ENCODE measurements around the gene TARBP1.

TARBP1 gene

GRCh38 chr1:234484991-234485739 is 6.2 kb upstream of the TARBP1 start:
- DNase-seq (ENCODE audit: low spot score) = no peak

GRCh38 chr1:234484218-234484617 is 5.2 kb upstream of the TARBP1 start:
- no peak for DNase-seq (ENCODE audit: low spot score)

DNA sequence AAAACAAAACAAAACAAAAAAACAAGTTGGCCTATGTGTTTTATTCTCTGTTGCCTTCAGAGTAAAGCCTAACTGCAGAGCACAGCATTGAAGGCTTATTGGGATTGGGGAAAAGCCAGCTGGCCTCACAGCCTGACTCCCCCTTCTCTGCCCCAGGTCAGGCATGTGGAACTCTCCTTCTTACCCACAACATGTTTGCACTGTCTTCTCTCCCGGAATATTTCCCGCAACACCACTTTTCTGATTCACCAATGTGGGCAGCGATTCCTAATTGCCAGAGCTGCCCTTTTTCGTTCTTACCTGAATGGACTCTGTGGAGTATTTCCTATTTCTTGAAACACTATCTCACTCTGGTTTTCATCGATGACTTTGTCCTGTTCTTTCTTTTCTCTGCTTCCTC is 2.8 kb upstream of the TARBP1 start:
- no peak for DNase-seq (ENCODE audit: low spot score)

- no peak for DNase-seq (ENCODE audit: low spot score)
Measured at GRCh38 chr1:234479866-234480265, 887 bp upstream of the TARBP1 start.

DNA sequence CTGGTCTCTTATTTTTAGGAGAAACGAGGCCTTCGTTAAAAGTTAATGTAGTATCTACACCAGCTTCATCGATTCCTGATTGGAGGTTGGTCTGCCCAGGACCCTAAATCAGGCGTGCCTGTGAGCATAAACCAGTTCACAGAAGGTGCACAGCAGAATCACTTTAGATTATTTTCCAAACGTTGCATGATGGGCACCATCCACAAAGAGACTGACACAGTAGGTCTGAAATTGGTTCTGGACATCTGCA is 256 bp upstream of the TARBP1 start:
- DNase-seq (ENCODE audit: low spot score) = no peak

DNA sequence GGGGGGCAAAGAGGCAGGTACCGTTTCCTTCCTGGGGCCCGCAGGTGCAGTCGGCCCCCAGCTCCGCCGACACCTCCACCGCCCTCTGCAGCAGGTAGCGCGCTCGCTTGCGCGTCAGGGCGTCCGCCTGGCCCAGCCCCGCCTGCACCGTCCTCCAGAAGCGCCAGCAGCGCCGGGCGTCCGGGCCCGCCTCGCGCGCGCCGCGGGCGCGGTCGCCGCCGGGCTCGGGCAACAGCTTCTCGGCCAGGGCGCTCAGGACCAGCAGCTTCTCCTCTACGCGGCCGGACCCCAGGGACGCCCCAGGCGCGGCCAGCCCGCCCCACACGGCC is 863 bp downstream of the TARBP1 start:
- DNase-seq (ENCODE audit: low spot score) = peak; percentile 79

GRCh38 chr1:234477386-234478151 is 1.4 kb downstream of the TARBP1 start:
- DNase-seq (ENCODE audit: low spot score) = no peak

DNA sequence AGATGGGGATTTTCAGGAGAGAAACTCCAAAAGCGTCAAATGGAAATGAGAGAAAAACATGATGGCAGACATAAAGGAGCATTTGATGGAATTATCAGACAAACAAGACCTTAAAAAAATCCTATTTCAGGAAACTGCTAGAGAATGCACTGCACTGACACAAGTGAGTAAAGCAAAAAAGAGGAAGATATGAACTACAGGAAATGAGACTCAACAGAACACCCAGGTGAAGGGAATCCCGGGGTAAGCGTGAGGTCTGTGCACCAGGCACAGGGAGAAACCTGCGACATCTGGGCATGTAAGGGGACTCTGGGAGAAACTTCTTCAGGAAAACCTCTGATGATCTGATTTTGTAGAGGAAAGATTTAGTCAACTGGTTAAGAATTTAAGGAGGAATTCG is 2.8 kb downstream of the TARBP1 start:
- DNase-seq (ENCODE audit: low spot score) = no peak

DNA sequence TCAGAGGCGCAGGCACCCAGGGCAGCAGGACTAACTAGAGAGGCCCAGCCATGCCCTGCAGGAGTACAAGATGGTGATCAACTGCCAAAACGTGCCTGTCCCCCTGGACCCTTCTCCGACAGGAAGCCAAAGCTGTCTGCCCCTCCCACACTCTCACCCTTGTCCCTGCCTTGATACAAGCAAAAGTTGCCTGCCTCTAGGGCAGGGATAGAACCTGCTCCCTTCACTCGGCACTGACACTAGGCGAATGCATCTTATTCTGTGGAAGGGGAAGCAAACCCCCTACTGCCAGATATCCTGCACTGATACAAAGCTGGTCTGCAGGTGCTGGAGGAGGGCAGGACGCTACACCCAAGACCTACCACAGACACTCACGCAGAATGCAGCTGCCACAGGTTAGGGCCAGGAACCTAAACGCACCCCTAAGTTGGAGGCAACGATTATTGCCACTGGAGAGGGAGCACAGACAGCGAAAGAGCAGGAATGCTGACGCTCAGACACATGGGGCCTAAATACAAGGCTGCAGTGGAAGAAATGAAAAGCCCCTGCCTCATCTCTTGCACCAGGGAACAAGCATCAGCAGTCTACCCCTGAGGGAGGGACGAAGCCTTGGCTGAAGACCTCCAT is 3.7 kb downstream of the TARBP1 start:
- DNase-seq (ENCODE audit: low spot score) = no peak

- no peak for DNase-seq (ENCODE audit: low spot score)
Measured at GRCh38 chr1:234474375-234474774, 4.6 kb downstream of the TARBP1 start.

GRCh38 chr1:234473118-234473517 is 5.9 kb downstream of the TARBP1 start:
- no peak for DNase-seq (ENCODE audit: low spot score)

DNA sequence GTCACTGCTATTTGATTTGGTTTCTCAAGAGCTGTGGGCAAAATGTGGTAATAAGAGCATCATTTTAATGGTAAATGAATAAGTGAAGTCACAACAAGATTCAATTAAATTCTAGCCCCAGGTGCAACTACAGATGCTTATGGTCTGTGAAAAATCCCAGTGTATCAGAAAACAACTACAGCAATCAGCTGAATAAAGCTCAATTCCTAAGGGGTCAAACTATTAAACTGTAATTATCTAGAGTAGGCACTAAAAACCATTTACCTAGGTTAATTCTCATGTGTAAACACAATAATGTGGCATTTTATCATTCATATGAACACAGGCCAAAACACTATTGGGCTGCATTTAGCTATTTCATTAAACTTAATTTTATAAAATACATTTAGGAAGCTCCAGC is 9.6 kb downstream of the TARBP1 start:
- no peak for DNase-seq (ENCODE audit: low spot score)

DNA sequence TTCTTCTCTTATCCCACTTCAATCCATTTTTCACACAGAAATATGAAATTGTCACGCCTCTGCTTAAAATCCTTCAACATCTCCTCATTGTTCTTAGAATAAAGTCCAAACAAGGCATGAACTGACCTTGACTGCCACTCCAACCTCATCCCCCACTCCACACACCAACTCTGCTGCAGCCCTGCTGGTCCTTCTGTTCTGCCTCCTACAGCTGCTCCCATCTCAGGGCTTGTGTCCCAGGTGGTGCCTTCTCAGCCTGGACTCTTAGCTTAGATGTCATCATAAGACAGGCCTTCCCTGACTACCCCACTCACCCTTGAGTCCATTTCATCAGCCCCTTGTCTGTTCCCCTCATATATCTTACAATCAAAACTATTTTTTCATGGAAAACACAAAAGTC is 10.4 kb downstream of the TARBP1 start:
- no peak for DNase-seq (ENCODE audit: low spot score)

DNA sequence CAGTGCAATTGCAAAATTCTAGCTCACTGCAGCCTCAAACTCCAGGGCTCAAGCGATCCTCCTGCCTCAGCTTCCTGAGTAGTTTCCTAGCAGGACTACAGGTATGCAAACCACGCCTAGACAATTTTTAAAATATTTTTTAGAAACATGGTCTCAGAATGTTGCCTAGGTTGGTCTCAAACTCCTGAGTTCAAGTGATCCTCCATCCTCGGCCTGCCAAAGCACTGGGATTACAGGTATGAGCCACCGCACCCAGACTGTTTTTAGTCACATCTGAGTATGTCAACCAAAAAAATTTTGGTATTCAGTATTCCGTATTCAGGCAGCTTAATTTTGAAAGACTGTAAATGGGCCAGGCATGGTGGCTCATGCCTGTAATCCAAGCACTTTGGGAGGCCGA is 11.2 kb downstream of the TARBP1 start:
- DNase-seq (ENCODE audit: low spot score) = no peak

DNA sequence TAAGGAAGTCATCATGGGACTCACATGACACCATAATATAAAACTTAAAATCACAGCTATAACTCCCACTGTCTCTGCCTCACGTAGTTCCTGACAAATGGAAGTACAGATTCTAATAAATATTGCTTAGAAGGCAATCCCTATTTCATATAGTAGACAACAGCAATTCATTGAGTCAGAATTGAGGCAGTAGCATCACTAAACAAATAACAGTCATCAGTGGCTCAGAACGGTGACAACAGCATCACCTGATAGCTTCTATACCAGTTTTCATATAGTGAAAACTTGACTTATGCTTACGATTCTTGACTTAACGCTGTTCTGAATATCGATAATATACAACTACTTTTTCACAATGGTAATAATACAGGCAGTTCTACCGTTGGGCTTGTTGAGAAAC is 12.0 kb downstream of the TARBP1 start:
- no peak for DNase-seq (ENCODE audit: low spot score)

DNA sequence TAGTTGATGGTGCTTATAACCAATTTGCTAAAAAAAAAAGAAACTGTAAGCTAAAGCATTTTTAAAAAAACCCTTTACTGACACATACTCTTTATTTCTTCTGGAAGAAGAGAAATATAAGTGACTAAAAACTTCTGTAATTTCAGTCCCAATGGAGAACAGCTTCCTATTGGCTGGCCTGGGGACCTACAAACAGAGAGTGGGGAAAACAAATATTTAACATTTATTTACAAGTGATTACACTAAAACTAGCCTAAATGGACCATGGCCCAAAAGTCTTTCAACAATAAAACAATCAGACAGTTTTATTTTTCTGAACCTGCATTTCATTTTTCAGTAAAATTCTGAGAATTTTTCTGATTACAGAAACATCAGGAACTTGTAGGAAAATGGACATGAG is 15.2 kb downstream of the TARBP1 start:
- DNase-seq (ENCODE audit: low spot score) = no peak

GRCh38 chr1:234460652-234461051 is 18.3 kb downstream of the TARBP1 start:
- DNase-seq (ENCODE audit: low spot score) = no peak

- DNase-seq (ENCODE audit: low spot score) = no peak
Measured at GRCh38 chr1:234458352-234459017, 20.5 kb downstream of the TARBP1 start.

DNA sequence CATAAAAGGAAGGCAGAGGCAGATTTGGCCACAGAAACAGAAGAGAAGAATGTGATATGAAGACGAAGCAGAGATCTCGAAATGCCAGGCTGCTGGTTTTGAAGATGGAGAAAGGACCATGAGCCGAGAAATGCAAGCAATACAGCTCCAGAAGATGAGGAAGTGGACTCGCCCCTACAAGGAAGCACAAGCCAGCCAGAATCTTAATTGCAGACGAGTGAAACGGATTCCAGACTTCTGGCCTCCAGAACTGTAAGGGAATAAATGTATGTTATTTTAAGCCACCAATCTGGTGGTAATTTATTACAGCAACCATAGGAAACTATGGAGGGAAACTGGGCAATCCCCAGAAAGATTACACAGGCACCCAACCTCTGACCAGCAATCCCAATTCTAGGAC is 24.1 kb downstream of the TARBP1 start:
- DNase-seq (ENCODE audit: low spot score) = no peak

- DNase-seq (ENCODE audit: low spot score) = no peak
Measured at GRCh38 chr1:234452406-234452965, 26.5 kb downstream of the TARBP1 start.

GRCh38 chr1:234440348-234440747 is 38.6 kb downstream of the TARBP1 start:
- DNase-seq (ENCODE audit: low spot score) = no peak

- DNase-seq (ENCODE audit: low spot score) = no peak
Measured at GRCh38 chr1:234438579-234438978, 40.4 kb downstream of the TARBP1 start.

All from GM03348 (cell line).